GM21360 (cell line): Measurements from ENCODE around the gene ZNF836.
A peak's percentile ranks its signal among the peaks of the same experiment; 100 is the strongest.

ENCODE experiments used
- ATAC-seq: cut with Tn5 transposase; IDR thresholded peaks from one replicate; pipeline ENCODE4 v1.9.1; 2021; ENCODE audit warnings: mild to moderate bottlenecking, moderate library complexity; ENCODE audit not compliant: unreplicated experiment

The ZNF836 gene

GRCh38 chr19:52188822-52189734, 17.7 kb upstream of the ZNF836 start:
- peak; percentile 3 for ATAC-seq

- no peak for ATAC-seq
These were observed 16.0 kb upstream of the ZNF836 start for GRCh38 chr19:52187407-52187806.

DNA sequence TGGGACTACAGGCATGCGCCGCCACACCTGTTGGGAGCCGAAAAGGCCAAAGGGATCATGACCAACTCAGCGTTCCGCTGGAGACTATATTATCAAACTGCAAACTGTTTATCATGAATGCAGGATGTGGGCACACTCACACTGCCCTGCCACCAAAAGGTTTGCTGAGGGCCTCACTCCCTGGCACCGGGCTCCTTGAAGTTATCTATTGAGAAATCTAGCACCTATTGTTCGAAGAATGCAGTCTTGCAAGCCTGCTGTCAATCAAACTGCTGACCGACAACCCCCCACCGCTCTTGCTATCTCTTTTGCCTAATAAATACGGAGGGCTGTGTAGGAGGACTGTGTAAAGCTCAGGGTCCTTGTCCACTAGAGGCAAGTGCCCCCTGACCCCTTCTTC, 5.2 kb upstream of the ZNF836 start:
- ATAC-seq: no peak

DNA sequence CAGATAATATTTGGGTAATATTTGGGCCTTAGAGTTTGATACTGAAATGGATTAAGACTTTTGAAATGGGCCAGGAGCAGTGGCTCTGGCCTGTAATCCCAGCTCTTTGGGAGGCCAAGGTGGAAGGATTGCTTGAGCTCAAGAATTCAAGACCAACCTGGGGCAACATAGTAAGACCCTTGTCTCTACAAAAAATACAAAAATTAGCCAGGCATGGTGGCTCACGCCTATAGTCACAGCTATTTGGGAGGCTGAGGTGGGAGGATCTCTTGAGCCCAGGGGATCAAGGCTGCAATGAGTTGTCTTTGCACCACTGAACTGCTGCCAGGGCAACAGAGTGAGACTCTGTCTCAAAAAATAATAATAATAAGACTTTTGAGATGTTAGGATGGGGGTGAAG, 926 bp upstream of the ZNF836 start:
- ATAC-seq: no peak

DNA sequence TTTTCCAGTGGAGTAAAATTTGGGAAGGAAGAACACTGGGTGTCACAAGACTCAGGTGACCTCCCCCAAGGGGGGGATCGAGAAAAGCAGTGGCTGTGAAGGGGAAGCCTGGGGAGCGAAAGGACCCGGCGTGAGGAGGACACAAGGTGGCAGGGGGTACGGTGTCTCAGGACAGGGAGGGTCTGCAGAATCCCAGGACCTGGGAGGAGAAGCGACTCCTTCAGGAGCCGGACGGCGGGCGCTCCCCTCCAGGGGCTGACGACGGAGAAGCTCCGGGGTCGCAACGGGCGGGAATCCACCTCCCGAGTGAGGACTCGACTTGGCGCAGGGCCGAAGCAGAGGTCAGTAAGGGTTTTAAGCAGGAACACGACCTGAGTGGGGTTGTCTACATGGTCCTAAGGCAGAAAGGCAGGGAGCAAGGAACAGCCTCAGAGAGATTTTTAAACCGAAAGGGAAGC, 529 bp downstream of the ZNF836 start:
- no peak for ATAC-seq

- ATAC-seq: no peak
These were observed 1.1 kb downstream of the ZNF836 start for GRCh38 chr19:52170304-52170703.

- ATAC-seq: no peak
These were observed 15.6 kb downstream of the ZNF836 start for GRCh38 chr19:52155596-52156359.

DNA sequence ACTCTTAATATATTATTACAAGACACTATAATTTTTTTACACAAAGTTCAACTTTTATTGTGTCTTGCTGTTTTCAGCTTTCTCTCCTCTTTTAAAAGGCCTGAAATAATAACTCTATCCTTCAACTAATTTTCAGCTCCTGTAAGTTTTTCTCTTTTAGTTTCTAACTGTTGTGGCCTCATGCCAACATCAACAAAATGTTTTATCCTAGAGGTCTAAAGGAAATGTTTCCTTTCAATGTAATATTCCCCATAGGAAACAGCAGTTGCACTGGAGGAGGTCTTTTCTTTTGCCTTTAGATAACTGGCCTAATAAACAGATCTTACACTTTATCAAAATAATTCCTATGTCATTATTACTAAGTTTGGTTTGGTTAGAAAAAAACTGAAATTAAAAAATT, 23.2 kb downstream of the ZNF836 start:
- no peak for ATAC-seq

DNA sequence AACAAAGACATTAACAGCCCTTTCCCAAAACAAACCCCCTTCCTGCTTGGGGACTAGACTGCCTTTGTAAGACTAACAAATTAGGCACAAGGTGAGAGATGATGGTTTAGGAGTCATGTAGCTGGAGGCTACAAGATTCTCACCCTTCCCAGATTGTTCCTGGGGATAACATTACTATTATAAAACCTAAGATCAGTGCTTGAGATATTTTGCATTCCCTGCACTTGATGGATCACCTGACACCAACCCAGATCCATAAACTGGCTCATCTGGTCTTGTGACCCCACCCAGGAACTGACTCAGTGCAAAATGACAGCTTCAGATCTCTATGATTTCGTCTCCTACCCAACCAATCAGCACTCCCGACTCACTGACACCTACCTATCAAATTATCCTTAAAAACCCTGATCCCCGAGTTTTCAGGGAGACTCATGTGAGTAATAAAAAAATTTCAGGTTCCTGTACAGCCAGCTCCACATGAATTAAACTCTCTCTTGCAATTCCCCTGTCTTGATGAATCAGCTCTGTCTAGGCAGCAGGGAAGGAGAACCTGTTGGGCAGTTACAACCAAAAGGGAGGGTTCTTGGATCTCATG, 29.3 kb downstream of the ZNF836 start:
- no peak for ATAC-seq

DNA sequence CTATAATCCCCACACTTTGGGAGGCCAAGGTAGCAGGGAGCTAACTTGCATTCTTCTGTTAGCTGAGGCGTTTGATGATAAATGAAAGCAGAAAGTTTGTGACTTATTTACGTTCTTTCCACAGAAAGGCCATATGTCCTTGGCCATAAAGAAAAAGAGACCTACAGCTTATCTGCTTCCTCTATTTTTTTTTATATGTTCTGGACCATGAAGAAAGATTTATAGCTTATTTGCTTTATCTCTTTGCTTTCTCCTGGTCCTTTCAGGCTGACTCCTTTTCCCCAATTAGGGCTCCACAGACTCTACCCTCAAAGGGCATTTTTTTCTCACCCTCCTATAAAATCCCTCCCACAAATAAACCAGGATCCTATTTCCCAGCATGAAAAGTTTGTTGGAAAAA, 30.2 kb downstream of the ZNF836 start:
- no peak for ATAC-seq

DNA sequence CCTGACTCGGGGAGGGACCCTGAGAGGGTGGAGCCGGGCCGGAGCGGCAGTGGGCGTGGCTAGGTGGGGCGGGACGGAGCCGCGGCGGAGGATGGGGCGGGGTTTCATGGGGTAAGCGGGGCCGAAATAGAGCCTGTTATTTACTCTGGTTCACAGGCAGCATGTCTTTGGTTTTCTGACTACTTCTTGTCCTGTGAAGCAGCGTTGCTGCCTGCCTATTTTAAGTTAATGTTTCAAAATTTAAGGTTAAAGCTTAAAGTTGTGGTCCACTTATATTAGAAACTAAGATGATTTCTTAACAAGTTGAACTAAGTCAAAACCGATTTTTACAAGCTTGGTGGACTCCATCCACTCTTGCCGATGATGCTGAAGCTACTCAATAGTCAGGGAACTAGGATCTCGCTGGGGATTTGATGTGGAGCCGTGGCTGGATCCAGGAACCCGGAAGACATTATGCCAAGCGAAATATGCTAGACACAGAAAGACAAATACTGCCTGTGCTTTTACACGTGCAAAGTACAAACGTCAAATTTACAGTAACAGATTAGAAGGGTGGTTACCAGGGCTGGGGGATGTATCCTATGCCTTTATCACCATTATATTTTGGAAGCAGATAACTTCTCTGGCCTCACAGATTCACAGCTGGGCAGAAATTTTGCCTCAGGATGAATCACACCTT, 31.2 kb downstream of the ZNF836 start:
- peak; percentile 92 for ATAC-seq

GRCh38 chr19:52139252-52140031, 32.0 kb downstream of the ZNF836 start, which contains the start of gene ZNF616:
ZNF616 (minus strand) TSS chr19:52139938; CDS start chr19:52130512, 9,426 bp downstream.
- ATAC-seq: no peak

- ATAC-seq: no peak
These were observed 32.5 kb downstream of the ZNF836 start for GRCh38 chr19:52138983-52139251.

- ATAC-seq: no peak
These were observed 33.0 kb downstream of the ZNF836 start for GRCh38 chr19:52138278-52138982.

- no peak for ATAC-seq
These were observed 51.1 kb downstream of the ZNF836 start for GRCh38 chr19:52120286-52120685.

GRCh38 chr19:52115526-52116053, 55.8 kb downstream of the ZNF836 start:
- ATAC-seq: no peak

- no peak for ATAC-seq
These were observed 56.7 kb downstream of the ZNF836 start for GRCh38 chr19:52114691-52115090.

GRCh38 chr19:52112624-52113023, 58.8 kb downstream of the ZNF836 start:
- ATAC-seq: no peak

- no peak for ATAC-seq
These were observed 60.6 kb downstream of the ZNF836 start for GRCh38 chr19:52110780-52111179.
